GM19351 (cell line): Measurements from ENCODE around the gene HID1.
"Not testable (repeated sequence)": the region's sequence is repeated elsewhere in the genome, so short reads cannot be mapped to it uniquely, and the experiment has no call there.

Experiments
- ATAC-seq: cut with Tn5 transposase; IDR thresholded peaks from one replicate; pipeline ENCODE4 v1.9.1; 2021; ENCODE audit warnings: mild to moderate bottlenecking, moderate library complexity; ENCODE audit not compliant: unreplicated experiment

Gene HID1

GRCh38 chr17:74999523-74999922 lies 27.0 kb upstream of the HID1 start:
- no peak for ATAC-seq

GRCh38 chr17:74998783-74999182 lies 26.2 kb upstream of the HID1 start:
- ATAC-seq = no peak

GRCh38 chr17:74995847-74996246 lies 23.3 kb upstream of the HID1 start:
- ATAC-seq = no peak

GRCh38 chr17:74994440-74994839 lies 21.9 kb upstream of the HID1 start:
- ATAC-seq = no peak

- no peak for ATAC-seq
Measured at GRCh38 chr17:74992223-74992622, 19.7 kb upstream of the HID1 start.

- ATAC-seq = no peak
Measured at GRCh38 chr17:74990581-74991105, 18.1 kb upstream of the HID1 start.

GRCh38 chr17:74987909-74988711 lies 15.6 kb upstream of the HID1 start:
- ATAC-seq = peak; percentile 50

GRCh38 chr17:74987418-74987908 lies 14.9 kb upstream of the HID1 start, which contains the start of gene CDR2L:
Gene CDR2L (plus strand): TSS chr17:74987632. CDS start chr17:74988044, 412 bp downstream.
- peak; percentile 93 for ATAC-seq

- ATAC-seq = no peak
Measured at GRCh38 chr17:74986206-74986576, 13.6 kb upstream of the HID1 start.

- ATAC-seq = not testable (repeated sequence)
Measured at GRCh38 chr17:74982663-74983313, 10.2 kb upstream of the HID1 start.

GRCh38 chr17:74981979-74982662 lies 9.6 kb upstream of the HID1 start:
- no peak for ATAC-seq

- no peak for ATAC-seq
Measured at GRCh38 chr17:74981318-74981978, 8.9 kb upstream of the HID1 start.

- ATAC-seq = no peak
Measured at GRCh38 chr17:74979408-74980146, 7.0 kb upstream of the HID1 start.

GRCh38 chr17:74978240-74978639 lies 5.7 kb upstream of the HID1 start:
- ATAC-seq = no peak

GRCh38 chr17:74977802-74978201 lies 5.2 kb upstream of the HID1 start:
- ATAC-seq = no peak

- ATAC-seq = no peak
Measured at GRCh38 chr17:74975943-74976342, 3.4 kb upstream of the HID1 start.

GRCh38 chr17:74972973-74973328 lies 392 bp upstream of the HID1 start:
- ATAC-seq = no peak

GRCh38 chr17:74971842-74972106 lies 785 bp downstream of the HID1 start:
- ATAC-seq = no peak

- no peak for ATAC-seq
Measured at GRCh38 chr17:74971069-74971841, 1.3 kb downstream of the HID1 start.

- no peak for ATAC-seq
Measured at GRCh38 chr17:74970395-74970794, 2.2 kb downstream of the HID1 start.
